ENCODE measurements around the gene NRG2.

Gene NRG2

GRCh38 chr5:139908749-139909148 lies 134.3 kb downstream of the NRG2 start:
- peak; percentile 38 to 54 for DNase-seq (ENCODE audit: low read depth in 2 of 2)
- no peak overlapping the region for H3K4me3 ChIP-seq (replicated peaks in 1 of 2; ENCODE audit: low read depth in 2 of 2, low read length in 2 of 2)
- TF ChIP-seq, protein P1, sequence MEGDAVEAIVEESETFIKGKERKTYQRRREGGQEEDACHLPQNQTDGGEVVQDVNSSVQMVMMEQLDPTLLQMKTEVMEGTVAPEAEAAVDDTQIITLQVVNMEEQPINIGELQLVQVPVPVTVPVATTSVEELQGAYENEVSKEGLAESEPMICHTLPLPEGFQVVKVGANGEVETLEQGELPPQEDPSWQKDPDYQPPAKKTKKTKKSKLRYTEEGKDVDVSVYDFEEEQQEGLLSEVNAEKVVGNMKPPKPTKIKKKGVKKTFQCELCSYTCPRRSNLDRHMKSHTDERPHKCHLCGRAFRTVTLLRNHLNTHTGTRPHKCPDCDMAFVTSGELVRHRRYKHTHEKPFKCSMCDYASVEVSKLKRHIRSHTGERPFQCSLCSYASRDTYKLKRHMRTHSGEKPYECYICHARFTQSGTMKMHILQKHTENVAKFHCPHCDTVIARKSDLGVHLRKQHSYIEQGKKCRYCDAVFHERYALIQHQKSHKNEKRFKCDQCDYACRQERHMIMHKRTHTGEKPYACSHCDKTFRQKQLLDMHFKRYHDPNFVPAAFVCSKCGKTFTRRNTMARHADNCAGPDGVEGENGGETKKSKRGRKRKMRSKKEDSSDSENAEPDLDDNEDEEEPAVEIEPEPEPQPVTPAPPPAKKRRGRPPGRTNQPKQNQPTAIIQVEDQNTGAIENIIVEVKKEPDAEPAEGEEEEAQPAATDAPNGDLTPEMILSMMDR (IDR thresholded peaks at IDR 0.05; ENCODE audit: low read depth, low read length) = no peak

DNA sequence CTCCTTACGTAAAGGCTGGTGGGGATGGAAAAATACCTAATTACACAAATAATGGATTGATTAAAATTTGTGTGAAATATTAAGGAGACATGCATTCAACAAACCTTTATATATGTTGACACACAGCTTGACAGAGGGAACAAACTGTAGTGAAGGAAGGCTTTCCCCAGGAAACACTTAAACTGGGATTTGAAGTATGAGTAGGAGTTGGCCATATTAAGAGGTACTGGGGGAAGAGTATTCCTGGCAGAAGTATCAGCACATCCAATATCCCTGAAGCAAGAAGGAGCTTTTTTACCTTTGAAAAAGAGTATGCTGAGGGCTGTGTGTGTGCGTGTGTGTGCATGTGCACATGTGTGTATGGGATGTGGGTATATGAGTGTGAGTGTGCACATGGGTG lies 136.4 kb downstream of the NRG2 start:
- TF ChIP-seq, protein P1 (IDR thresholded peaks at IDR 0.05; ENCODE audit: low read depth, low read length) = no peak
- H3K4me3 ChIP-seq (replicated peaks in 1 of 2; ENCODE audit: low read depth in 2 of 2, low read length in 2 of 2) = no peak overlapping the region
- no peak for DNase-seq (ENCODE audit: low read depth in 2 of 2)

- DNase-seq (ENCODE audit: low read depth in 2 of 2) = no peak
- TF ChIP-seq, protein P1 (IDR thresholded peaks at IDR 0.05; ENCODE audit: low read depth, low read length) = no peak
- H3K4me3 ChIP-seq (replicated peaks in 1 of 2; ENCODE audit: low read depth in 2 of 2, low read length in 2 of 2) = no peak overlapping the region
Measured at GRCh38 chr5:139904816-139905661, 138.1 kb downstream of the NRG2 start.

- TF ChIP-seq, protein P1 (IDR thresholded peaks at IDR 0.05; ENCODE audit: low read depth, low read length) = no peak
- no peak for DNase-seq (ENCODE audit: low read depth in 2 of 2)
- H3K4me3 ChIP-seq (replicated peaks in 1 of 2; ENCODE audit: low read depth in 2 of 2, low read length in 2 of 2) = no peak overlapping the region
Measured at GRCh38 chr5:139904566-139904815, 138.6 kb downstream of the NRG2 start.

DNA sequence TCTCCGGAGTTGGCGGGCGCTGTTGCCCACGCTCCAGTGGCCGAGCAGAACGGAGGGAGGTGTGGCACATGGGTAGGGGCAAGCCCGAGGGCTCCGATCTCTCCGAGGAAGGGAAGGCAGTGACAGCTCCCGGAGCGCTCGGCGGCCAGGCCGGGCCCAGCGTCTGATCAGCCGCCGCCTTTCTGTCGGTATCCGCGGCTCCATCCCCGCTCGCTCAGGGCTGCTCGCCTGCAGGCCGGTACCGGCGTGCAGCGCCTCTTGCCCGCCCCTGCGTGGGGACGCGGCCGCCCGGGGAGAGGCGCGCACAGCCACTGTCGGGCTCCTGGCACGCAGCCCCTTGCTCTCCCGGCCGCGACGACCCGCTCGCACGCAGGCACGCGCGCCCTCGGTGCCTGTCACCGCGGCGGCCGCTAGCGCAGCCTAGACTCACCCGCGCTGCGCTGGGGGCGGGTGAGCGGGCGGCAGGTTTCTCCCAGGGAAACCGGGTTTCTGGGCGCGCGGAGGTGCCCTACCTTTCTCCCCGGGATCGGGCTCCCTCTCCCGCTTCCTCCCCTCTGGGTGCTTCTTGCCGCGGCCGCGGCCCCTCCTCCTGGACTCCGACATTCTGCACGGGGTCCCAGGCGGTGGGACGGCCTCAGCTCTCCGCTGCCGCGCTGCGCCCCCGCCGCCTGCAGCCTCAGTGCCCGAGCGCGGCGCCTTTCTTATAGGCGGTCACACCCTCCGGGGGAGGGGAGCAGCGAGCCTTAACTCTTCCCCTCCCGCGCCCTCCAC lies 139.1 kb downstream of the NRG2 start:
- no peak overlapping the region for H3K4me3 ChIP-seq (replicated peaks in 1 of 2; ENCODE audit: low read depth in 2 of 2, low read length in 2 of 2)
- TF ChIP-seq, protein P1 (IDR thresholded peaks at IDR 0.05; ENCODE audit: low read depth, low read length) = no peak
- DNase-seq (ENCODE audit: low read depth in 2 of 2) = no peak

DNA sequence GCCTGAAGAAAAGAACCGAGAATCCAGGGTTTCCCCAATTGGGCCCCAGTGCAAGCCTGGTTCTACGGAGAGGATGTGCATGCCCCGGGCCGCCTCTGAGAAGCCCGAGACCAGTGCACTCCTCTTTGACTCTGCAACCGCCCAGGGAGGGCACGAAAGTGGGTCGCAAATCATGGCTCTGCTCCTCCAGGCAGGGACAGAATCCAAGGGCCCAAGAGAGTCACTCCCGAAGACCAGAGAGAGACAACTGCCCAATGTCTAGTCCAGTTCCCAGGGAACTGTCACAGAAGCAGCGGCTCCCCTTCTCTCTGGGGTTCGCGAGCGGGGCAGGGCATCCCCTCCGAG lies 139.7 kb downstream of the NRG2 start:
- no peak overlapping the region for H3K4me3 ChIP-seq (replicated peaks in 1 of 2; ENCODE audit: low read depth in 2 of 2, low read length in 2 of 2)
- no peak for DNase-seq (ENCODE audit: low read depth in 2 of 2)
- TF ChIP-seq, protein P1 (IDR thresholded peaks at IDR 0.05; ENCODE audit: low read depth, low read length) = no peak
